GM19193 (cell line): Measurements from ENCODE around the gene SSTR5.

Experiments used
- POLR2A ChIP-seq: IDR thresholded peaks from 4 replicates; pipeline ENCODE4 v1.6.1; 2011; ENCODE audit not compliant: insufficient read depth, insufficient read length; ENCODE audit errors: extremely low read depth

SSTR5 gene

DNA sequence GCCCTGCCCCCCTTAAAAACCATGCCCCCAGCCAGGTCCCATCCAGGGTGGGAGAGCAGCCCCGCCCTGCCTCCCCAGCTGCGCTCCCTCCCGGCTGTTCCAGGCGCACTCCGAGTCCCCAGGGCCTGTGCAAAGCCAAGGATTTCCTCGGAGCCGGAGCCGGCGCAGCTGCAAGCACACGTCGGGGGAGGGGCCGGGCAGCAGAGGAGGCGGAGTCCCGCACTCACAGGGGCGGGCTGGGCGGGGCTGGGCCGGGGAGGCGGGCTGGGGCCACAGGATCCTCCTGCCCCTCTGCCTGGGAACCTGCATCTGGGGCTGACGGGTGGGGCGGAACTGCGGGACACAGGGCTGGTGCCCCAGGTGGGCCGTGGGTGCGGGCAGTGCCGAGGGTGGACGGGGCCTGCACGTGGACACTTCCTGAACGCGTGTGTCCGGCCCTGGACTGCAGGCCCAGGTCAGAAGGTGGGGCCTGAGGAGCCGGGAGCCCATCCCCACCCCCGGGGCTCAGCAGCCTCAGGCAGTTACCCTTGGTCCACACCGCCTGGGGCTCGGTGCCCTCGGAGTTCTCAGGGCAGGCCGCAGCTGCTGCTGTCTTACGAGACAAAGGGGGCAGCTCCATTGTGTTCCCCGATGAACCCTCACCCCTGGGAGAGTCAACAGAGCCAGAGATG is 24.0 kb upstream of the SSTR5 start:
- no peak for TF ChIP-seq POLR2A

DNA sequence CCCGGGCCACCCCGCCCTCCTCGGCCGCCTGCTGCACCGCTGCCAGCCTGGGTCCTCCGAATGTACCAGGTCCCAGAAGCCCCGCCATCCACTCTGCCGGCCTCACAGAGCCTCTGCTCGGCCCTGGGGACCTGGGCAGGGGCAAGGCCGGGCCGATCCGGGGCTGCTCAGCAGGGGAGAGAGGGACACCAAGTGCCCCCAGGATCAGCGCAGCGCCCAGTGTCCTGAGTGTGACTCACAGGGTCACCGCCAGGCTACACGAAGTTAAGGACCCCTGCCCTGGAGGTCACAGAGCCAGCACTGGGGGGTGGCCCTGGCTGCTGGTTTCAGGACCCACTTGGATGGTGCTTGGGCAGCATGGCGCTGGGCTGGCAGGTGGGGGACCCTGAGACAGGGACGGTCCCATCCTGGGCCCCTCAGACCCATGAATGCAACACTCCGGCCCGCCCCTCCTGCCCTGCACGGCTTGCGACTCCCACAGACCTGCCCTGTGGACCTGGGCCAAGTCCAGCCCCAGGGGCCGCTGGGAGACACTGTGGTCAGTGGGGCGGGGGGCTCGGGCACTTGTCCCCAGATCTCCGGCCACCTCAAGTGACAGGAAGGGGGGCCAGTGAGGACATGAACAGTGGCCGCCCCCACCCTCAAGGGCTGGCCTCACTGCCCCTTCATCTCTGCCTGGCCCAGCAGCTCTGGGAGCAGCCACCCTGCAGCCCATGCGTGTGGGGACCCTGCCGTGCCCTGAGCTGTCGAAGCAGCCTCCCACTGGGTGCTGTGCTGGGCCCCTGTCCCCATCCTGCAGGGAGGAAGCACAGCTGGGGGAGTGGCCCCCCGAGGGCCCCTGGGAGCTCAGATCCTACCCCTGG is 23.2 kb upstream of the SSTR5 start:
- no peak for TF ChIP-seq POLR2A

DNA sequence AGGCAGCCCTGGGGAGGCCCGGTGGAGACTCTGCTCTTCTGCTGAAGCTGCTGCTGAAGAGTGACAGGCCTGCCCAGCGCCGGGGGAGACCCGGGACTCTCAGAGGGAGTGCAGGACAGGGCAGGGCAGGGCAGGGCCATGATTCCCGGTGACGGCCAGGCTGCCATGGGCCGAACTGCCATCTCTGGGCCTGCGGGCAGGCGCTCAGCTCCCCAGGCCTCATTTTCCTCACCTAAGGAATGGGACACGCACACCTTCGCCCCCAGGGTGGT is 22.6 kb upstream of the SSTR5 start:
- no peak for TF ChIP-seq POLR2A

DNA sequence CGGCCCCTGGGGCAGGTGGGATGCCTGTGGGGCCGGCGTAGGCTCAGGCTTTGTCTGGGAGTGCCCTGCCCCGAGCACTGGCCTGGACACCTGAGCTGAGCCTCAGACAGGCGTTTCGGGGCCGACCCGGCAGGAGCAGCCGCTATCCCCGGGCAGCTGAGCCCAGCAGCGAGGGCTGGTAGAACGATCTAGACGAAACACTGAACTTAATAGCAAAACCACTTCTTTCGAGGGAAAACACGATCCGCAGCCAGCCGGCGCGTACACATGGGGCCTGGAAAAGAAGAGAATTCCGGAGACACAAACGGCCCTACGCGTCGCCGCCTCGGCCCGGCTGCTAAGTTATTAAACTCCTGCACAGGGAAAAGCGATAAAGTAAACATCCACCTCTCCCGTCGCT is 22.0 kb upstream of the SSTR5 start:
- TF ChIP-seq POLR2A: no peak

- no peak for TF ChIP-seq POLR2A
These were observed 21.6 kb upstream of the SSTR5 start for GRCh38 chr16:1050921-1051320.

GRCh38 chr16:1051446-1051845 is 21.1 kb upstream of the SSTR5 start:
- TF ChIP-seq POLR2A: no peak

DNA sequence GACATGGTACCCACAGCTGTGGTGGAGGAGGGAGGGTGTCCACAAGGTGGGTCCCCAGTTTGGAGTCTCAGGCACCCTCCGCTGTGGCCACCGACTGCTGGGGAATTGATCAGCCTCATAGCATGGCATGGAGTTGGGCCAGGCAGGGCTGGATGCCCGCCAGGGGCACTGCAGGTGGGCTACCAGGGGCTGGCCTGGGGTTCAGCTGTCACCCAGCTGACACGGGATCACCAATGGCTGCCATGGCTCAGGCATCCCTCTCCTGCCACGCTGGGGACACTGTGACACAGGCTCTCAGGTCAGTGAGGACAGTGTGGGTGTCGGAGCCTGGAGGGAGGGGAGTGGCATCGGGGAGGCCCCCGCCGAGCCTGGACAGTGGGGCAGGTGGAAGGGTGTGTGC is 19.8 kb upstream of the SSTR5 start:
- no peak for TF ChIP-seq POLR2A

- TF ChIP-seq POLR2A: no peak
These were observed 19.4 kb upstream of the SSTR5 start for GRCh38 chr16:1053121-1053521.

DNA sequence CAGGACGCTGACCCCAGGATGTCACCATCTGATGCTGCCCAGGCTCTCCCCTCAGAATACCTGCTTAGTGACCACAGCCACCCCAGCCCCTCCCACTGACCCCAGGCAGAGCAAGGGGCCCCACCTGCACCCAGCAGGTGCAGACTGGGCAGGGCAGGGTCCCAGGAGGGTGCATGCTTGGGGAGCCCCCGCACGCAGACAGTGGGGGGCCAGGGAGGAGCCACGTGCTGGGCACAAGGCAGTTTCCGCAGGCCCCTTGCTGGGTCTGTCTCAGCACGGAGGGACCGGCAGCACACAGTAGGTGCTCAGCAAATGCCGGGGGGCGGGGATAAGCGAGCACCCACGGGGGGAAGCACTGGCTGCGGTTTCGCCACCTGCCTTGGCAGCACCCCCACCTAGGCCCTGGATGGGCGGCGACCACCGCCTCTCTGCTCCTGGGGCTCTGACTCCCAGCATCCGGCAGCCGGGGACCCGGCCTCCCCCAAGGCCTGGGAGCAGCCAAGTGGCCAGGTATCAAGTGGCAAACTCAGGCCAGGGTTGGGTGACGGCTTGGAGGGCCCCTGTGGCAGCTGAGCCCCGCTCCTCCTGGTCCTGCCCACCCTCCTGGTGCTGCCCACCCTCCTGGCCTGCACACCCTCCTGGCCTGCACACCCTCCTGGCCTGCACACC is 18.7 kb upstream of the SSTR5 start:
- TF ChIP-seq POLR2A: no peak

DNA sequence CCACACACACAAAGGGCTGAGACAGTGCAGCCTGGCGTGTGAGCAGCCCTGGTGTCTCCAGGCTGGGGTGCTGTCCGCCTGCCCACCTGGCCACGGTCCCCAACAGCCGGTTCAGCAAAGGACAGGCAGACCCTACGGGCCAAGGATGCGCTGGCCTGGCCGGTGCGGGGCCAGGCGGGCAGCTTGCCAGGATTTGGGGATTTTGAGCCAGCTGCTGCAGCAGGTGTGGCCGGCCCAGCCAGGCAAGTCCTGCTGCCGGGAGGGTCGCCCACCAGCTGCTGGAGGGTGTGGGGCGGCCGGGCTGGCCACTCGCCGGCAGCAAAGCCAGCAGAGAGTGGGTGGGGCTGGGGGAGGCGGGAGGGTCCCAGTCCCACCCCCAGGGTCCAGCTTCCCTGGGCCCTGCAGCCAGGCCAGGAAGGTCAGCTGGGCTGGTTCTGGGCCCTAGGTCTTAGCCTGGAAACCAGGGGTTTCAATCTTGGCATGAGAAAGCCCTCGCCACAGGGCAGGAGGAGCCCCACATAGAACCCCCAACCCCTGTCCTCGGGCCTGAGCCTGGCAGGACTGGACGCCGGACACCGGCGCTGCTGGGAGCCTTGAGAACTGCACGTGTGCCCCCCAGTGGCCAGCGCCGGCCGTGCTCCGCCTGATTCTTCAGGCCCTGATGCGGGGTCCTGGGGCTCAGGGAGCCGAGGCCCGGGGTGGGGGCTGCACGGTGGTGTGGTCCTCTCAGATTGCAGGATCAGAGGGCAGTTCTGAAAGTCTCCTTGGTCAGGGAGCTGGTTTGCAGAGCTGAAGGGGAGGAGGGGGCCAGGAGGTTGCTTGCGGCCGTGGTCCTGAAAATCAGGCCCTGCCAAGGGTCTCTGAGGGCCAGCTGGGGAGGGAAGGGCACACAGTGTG is 17.6 kb upstream of the SSTR5 start:
- TF ChIP-seq POLR2A: no peak

DNA sequence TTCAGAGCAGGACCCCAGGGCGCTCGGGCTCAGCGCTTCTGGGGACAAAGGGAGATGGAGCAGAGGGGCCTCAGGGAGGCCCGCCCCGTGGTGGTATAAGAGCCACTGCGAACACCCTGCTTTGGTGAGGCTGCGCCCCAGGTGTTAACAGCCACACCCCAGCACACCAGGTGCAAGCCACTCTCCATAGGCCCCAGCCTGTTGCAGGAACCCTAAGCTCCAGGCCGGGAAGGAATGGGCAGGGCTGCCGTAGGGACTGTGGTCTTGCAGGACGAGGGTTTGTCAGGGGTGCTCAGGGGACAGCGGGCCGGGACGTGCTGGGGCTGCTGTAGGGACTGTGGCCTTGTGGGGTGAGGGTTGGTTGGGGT is 17.0 kb upstream of the SSTR5 start:
- no peak for TF ChIP-seq POLR2A

DNA sequence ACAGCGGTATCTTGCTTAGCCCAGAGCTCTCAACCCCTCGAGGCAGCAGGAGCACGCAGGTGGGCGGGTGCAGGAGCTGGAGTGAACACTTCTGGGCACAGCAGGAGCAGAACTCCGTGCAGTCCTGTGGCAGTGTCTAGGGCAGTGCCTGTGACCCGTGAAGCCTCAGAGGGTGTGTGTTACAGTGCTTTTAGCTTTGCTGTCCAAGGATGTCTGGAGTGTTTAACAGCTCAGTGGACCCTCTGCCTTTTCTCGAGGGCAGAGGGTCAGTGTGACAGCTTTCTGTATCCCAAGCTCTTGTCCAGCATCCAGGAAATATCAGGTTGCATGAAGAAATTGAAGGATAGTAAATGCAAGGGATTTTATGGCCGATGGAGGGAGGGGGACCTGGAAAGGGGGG is 16.4 kb upstream of the SSTR5 start:
- no peak for TF ChIP-seq POLR2A

GRCh38 chr16:1057252-1057932 is 15.2 kb upstream of the SSTR5 start:
- no peak for TF ChIP-seq POLR2A

DNA sequence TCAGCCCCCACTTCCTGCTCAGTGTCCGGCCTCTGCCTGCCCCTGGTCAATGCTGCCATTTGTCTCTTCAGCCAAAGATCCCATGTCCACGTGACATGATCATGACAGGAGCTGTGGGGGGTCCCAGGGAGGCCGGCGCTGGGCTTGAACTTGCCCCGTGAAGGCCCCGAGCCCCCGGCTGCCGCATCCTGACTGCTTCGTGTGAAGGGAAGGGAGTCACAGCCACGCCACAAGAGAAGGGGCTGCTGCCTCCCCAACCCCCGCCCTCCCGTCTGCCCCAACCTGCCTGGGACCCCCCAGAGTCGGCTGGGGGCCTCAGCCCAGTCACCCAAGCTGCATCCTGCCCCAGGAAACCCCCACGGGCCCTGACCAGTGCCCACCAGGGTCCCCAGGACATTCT is 14.3 kb upstream of the SSTR5 start:
- TF ChIP-seq POLR2A: no peak
